Hepatocyte (in vitro differentiated cells): ENCODE measurements around the gene PRKAB1.

Experiments
- EZH2 ChIP-seq: fragments of 200-600 bp; sonication (generic); IDR thresholded peaks from 2 replicates; pipeline ENCODE4 v1.6.1; 2016; ENCODE audit warnings: antibody characterized with exemption, mild to moderate bottlenecking, borderline replicate concordance
- EZH2phosphoT487 ChIP-seq: fragments of 200-600 bp; sonication (generic); IDR thresholded peaks from one replicate; pipeline ENCODE4 v1.6.1; 2018; ENCODE audit warnings: antibody characterized with exemption, mild to moderate bottlenecking, low read depth, moderate library complexity; ENCODE audit not compliant: unreplicated experiment, severe bottlenecking
- TF ChIP-seq, protein P1 (sequence below): fragments of 200-600 bp; sonication (generic); IDR thresholded peaks from 2 replicates; pipeline ENCODE4 v1.5.1; 2016; ENCODE audit warnings: antibody characterized with exemption, mild to moderate bottlenecking; ENCODE audit not compliant: poor library complexity

DNA sequence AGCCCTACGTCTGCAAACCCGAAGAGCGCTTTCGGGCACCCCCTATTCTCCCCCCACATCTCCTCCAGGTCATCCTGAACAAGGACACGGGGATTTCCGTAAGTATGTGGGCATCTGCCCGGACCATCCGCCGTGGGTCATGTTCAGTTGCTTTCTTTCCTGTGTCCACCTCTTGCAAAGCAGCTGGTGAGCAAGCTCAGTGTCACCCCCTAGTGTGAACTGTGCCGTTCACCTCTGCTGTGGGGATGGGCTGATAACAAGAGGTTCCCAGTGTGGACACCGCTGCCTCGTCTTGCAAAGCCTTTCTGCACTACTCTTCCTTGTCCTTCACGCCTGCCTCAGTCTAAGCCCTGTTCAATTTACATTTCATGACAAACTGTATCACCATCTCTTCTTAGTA is 8.6 kb downstream of the PRKAB1 start:
- TF ChIP-seq, protein P1, sequence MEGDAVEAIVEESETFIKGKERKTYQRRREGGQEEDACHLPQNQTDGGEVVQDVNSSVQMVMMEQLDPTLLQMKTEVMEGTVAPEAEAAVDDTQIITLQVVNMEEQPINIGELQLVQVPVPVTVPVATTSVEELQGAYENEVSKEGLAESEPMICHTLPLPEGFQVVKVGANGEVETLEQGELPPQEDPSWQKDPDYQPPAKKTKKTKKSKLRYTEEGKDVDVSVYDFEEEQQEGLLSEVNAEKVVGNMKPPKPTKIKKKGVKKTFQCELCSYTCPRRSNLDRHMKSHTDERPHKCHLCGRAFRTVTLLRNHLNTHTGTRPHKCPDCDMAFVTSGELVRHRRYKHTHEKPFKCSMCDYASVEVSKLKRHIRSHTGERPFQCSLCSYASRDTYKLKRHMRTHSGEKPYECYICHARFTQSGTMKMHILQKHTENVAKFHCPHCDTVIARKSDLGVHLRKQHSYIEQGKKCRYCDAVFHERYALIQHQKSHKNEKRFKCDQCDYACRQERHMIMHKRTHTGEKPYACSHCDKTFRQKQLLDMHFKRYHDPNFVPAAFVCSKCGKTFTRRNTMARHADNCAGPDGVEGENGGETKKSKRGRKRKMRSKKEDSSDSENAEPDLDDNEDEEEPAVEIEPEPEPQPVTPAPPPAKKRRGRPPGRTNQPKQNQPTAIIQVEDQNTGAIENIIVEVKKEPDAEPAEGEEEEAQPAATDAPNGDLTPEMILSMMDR, result no peak
- TF ChIP-seq EZH2phosphoT487, result no peak
- no peak for TF ChIP-seq EZH2
